ENCODE data around the gene NECTIN4. TPM values are rescaled to one million over a fixed set of nuclear protein-coding genes. Genes with fewer than 3 reads are reported as not detected.

NECTIN4 gene
- total and polyA plus RNA-seq, 2 of the 13 experiments (the other 11 are each of a cell fraction or from before 2014, with no cell fraction given) = 5.9 to 12.4 TPM

- no peak for TF ChIP-seq ZBTB25 (CRISPR knock-in tag; IDR thresholded peaks at IDR 0.05)
- 0 out of 2 replicates have a peak, but pooled peaks have one; percentile 26 for TF ChIP-seq ZBTB10 (CRISPR knock-in tag; IDR thresholded peaks at IDR 0.05; ENCODE audit: borderline replicate concordance)
- no peak for TF ChIP-seq IKZF1 (IDR thresholded peaks at IDR 0.05)
- TF ChIP-seq YEATS4 (CRISPR knock-in tag; IDR thresholded peaks at IDR 0.05; ENCODE audit: borderline replicate concordance) = peak; percentile 63
- no peak for TF ChIP-seq KMT2A (CRISPR knock-in tag; IDR thresholded peaks at IDR 0.05)
- TF ChIP-seq ZNF580 (CRISPR knock-in tag; IDR thresholded peaks at IDR 0.05; ENCODE audit: borderline replicate concordance, low read depth) = no peak
- TF ChIP-seq ELF4 (CRISPR knock-in tag; IDR thresholded peaks at IDR 0.05; ENCODE audit: borderline replicate concordance) = 0 out of 2 replicates have a peak, but pooled peaks have one; percentile 51
- TF ChIP-seq ZNF503 (CRISPR knock-in tag; IDR thresholded peaks at IDR 0.05) = 0 out of 2 replicates have a peak, but pooled peaks have one; percentile 53
- peak; percentile 96 for TF ChIP-seq ZMYM3 (CRISPR knock-in tag; IDR thresholded peaks at IDR 0.05)
- TF ChIP-seq MIER3 (CRISPR knock-in tag; IDR thresholded peaks at IDR 0.05; ENCODE audit: borderline replicate concordance) = no peak
- TF ChIP-seq ZNF230 (CRISPR knock-in tag; IDR thresholded peaks at IDR 0.05) = no peak
- TF ChIP-seq ZNF556 (CRISPR knock-in tag; IDR thresholded peaks at IDR 0.05; ENCODE audit: borderline replicate concordance) = no peak
- TF ChIP-seq FOXO4 (CRISPR knock-in tag; conservative IDR thresholded peaks at IDR 0.05) = no peak
- no peak; the same call in 1 of the 2 replicates for TF ChIP-seq ZNF546 (CRISPR knock-in tag; conservative IDR thresholded peaks at IDR 0.05)
- peak; percentile 47; the same call in 1 of the 2 replicates for TF ChIP-seq SP4 (CRISPR knock-in tag; IDR thresholded peaks at IDR 0.05)
- TF ChIP-seq REXO4 (CRISPR knock-in tag; IDR thresholded peaks at IDR 0.05; ENCODE audit: borderline replicate concordance) = no peak
- peak; percentile 86 for TF ChIP-seq SP2 (CRISPR knock-in tag; IDR thresholded peaks at IDR 0.05)
These were observed 68.0 kb downstream of the NECTIN4 start (continued) for GRCh38 chr1:161021165-161021969.

Data from HepG2 (cell line).